HG02981 (cell line): ENCODE measurements around the gene NTM.
"Not testable (repeated sequence)": the region's sequence is repeated elsewhere in the genome, so short reads cannot be mapped to it uniquely, and the experiment has no call there.

Experiments
- ATAC-seq: cut with Tn5 transposase; IDR thresholded peaks from one replicate; pipeline ENCODE4 v1.9.1; 2021; ENCODE audit warnings: mild to moderate bottlenecking, moderate library complexity; ENCODE audit not compliant: unreplicated experiment

NTM gene

GRCh38 chr11:131663405-131664200, 293.2 kb downstream of the NTM start:
- ATAC-seq, result no peak

- ATAC-seq, result no peak
Measured at GRCh38 chr11:131664293-131664692, 293.9 kb downstream of the NTM start.

GRCh38 chr11:131664816-131665215, 294.4 kb downstream of the NTM start:
- ATAC-seq, result no peak

GRCh38 chr11:131665344-131665968, 295.0 kb downstream of the NTM start:
- ATAC-seq, result no peak

GRCh38 chr11:131666006-131666405, 295.6 kb downstream of the NTM start:
- ATAC-seq, result no peak

GRCh38 chr11:131666617-131667016, 296.2 kb downstream of the NTM start:
- no peak for ATAC-seq

GRCh38 chr11:131667566-131667965, 297.2 kb downstream of the NTM start:
- no peak for ATAC-seq

- ATAC-seq, result peak; percentile 83
Measured at GRCh38 chr11:131668500-131669400, 298.3 kb downstream of the NTM start.

- ATAC-seq, result no peak
Measured at GRCh38 chr11:131669401-131669780, 299.0 kb downstream of the NTM start.

GRCh38 chr11:131670876-131671275, 300.5 kb downstream of the NTM start:
- ATAC-seq, result no peak

- no peak for ATAC-seq
Measured at GRCh38 chr11:131671320-131671719, 300.9 kb downstream of the NTM start.

GRCh38 chr11:131671734-131672133, 301.3 kb downstream of the NTM start:
- ATAC-seq, result no peak

GRCh38 chr11:131672191-131672590, 301.8 kb downstream of the NTM start:
- no peak for ATAC-seq

- ATAC-seq, result peak; percentile 88
Measured at GRCh38 chr11:131674051-131674755, 303.8 kb downstream of the NTM start.

- ATAC-seq, result no peak
Measured at GRCh38 chr11:131675121-131675888, 304.9 kb downstream of the NTM start.

GRCh38 chr11:131677828-131678470, 307.5 kb downstream of the NTM start:
- no peak for ATAC-seq

- no peak for ATAC-seq
Measured at GRCh38 chr11:131678658-131679340, 308.4 kb downstream of the NTM start.

- not testable (repeated sequence) for ATAC-seq
Measured at GRCh38 chr11:131680448-131680847, 310.0 kb downstream of the NTM start.

- no peak for ATAC-seq
Measured at GRCh38 chr11:131681920-131682319, 311.5 kb downstream of the NTM start.
